Osteocyte (in vitro differentiated cells): Measurements from ENCODE around the gene ZSCAN10. TPM values are rescaled to one million over a fixed set of nuclear protein-coding genes. Genes with fewer than 3 reads are reported as not detected.
"Not testable (repeated sequence)": the region's sequence is repeated elsewhere in the genome, so short reads cannot be mapped to it uniquely, and the experiment has no call there.

Experiments used
- DNase-seq: peaks from one replicate; pipeline ENCODE4 v3.0.0; 2021; ENCODE audit warnings: mixed read lengths; ENCODE audit not compliant: unreplicated experiment; ENCODE audit errors: extremely low spot score
- H3K27ac Mint-ChIP-seq: one replicate; pipeline ENCODE4 v1.8.0; 2021; ENCODE audit warnings: mild to moderate bottlenecking, mixed read lengths; ENCODE audit not compliant: unreplicated experiment
- H3K27me3 Mint-ChIP-seq: one replicate; pipeline ENCODE4 v1.8.0; 2021; ENCODE audit warnings: mixed read lengths; ENCODE audit not compliant: unreplicated experiment
- H3K36me3 Mint-ChIP-seq: one replicate; pipeline ENCODE4 v1.8.0; 2021; ENCODE audit warnings: mixed read lengths; ENCODE audit not compliant: unreplicated experiment
- H3K4me1 Mint-ChIP-seq: one replicate; pipeline ENCODE4 v1.8.0; 2021; ENCODE audit warnings: mixed read lengths; ENCODE audit not compliant: unreplicated experiment
- H3K4me3 Mint-ChIP-seq: one replicate; pipeline ENCODE4 v1.8.0; 2021; ENCODE audit warnings: mild to moderate bottlenecking, moderate library complexity, mixed read lengths; ENCODE audit not compliant: unreplicated experiment
- H3K9me3 Mint-ChIP-seq: one replicate; pipeline ENCODE4 v1.8.0; 2021; ENCODE audit warnings: mixed read lengths; ENCODE audit not compliant: unreplicated experiment
- CTCF ChIP-seq: fragments of 200-600 bp; sonication (generic); IDR thresholded peaks from 2 replicates; pipeline ENCODE4 v1.5.0; 2021; ENCODE audit warnings: antibody characterized with exemption, mild to moderate bottlenecking, moderate library complexity
- total RNA-seq: library from RNA; stranded (reverse); gene quantifications from 2 replicates; pipeline ENCODE4 v1.2.1, GENCODE V29; 2021

ZSCAN10 gene
- total RNA-seq, 1 donor from 2014 or later, result not detected

DNA sequence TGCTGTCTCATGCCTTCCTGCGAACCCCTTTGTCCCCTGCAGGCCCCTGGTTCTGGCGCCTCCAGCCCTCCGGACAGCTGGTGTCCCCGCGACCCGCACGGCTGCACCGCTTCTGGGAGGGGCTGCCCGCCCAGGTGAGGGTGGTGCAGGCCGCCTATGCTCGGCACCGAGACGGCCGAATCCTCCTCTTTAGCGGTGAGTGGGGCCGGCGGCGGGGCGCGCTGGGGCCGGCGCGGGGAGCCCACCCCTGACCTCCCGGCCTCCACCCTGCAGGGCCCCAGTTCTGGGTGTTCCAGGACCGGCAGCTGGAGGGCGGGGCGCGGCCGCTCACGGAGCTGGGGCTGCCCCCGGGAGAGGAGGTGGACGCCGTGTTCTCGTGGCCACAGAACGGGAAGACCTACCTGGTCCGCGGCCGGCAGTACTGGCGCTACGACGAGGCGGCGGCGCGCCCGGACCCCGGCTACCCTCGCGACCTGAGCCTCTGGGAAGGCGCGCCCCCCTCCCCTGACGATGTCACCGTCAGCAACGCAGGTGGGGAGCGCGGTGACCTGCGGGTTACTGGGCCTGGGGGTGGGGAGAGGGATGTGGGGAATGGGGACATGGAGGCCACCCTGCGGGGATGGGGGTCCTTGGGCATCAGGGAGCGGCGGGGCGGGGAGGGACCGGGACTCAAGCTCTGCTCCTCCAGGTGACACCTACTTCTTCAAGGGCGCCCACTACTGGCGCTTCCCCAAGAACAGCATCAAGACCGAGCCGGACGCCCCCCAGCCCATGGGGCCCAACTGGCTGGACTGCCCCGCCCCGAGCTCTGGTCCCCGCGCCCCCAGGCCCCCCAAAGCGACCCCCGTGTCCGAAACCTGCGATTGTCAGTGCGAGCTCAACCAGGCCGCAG, 40.7 kb downstream of the ZSCAN10 start:
- no peak for DNase-seq
- H3K36me3 Mint-ChIP-seq, result peaks cover 6% of the 10 kb centered on the region
- no peaks in the 10 kb centered on the region for H3K27me3 Mint-ChIP-seq

GRCh38 chr16:3057181-3058138, 41.6 kb downstream of the ZSCAN10 start:
- Mint-ChIP-seq H3K4me1 (peaks cover 15% of the 10 kb centered on the region), H3K27me3 (no peaks in the 10 kb centered on the region), H3K27ac (no peak overlapping the region), H3K4me3 (peak overlapping the region; percentile 26), H3K9me3 (no peaks in the 10 kb centered on the region), H3K36me3 (peaks cover 6% of the 10 kb centered on the region)
- TF ChIP-seq CTCF, result no peak
- no peak for DNase-seq

More for the DNA sequence above, 40.7 kb downstream of the ZSCAN10 start:
- Mint-ChIP-seq H3K4me1 (peaks cover 15% of the 10 kb centered on the region), H3K27ac (peak overlapping the region; percentile 62), H3K4me3 (peak overlapping the region; percentile 83), H3K9me3 (no peaks in the 10 kb centered on the region)
- no peak for TF ChIP-seq CTCF

GRCh38 chr16:3056336-3057180, 42.5 kb downstream of the ZSCAN10 start:
- Mint-ChIP-seq H3K4me1 (peaks cover 15% of the 10 kb centered on the region), H3K4me3 (no peak overlapping the region), H3K27ac (no peak overlapping the region), H3K36me3 (peaks cover 6% of the 10 kb centered on the region), H3K27me3 (no peaks in the 10 kb centered on the region), H3K9me3 (no peaks in the 10 kb centered on the region)
- no peak for DNase-seq
- no peak for TF ChIP-seq CTCF

DNA sequence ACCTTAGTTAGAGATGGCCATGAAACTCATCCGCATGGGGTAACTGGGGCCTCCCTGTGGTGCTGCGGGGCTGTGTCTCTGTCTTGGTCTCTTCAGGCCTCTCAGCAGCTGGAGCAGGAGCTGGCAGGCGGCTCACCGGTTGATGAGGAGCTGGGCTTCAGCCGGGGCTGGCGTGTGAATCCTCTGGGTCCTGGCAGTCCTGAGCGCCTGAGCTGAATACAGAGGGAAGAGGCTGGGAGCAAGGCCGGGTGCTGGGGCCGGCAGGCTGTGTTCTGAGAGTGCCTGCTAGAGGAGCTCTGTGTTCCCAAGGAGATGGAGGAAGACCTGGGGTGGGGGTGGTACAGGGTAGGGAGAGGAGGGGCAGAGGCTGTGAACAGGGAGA, 43.4 kb downstream of the ZSCAN10 start:
- H3K4me3 Mint-ChIP-seq, H3K27me3 Mint-ChIP-seq: not testable (repeated sequence)

More for the DNA sequence above, 43.4 kb downstream of the ZSCAN10 start:
- not testable (repeated sequence) for DNase-seq, H3K9me3 Mint-ChIP-seq, H3K27ac Mint-ChIP-seq, H3K36me3 Mint-ChIP-seq
- H3K4me1 Mint-ChIP-seq, result peaks cover 15% of the 10 kb centered on the region
